HepG2 (cell line): ENCODE results near the gene DPM2. TPM values are rescaled to one million over a fixed set of nuclear protein-coding genes. Genes with fewer than 3 reads are reported as not detected.

ENCODE experiments used
- EEA1 ChIP-seq: sonication (generic); formaldehyde crosslinking; IDR thresholded peaks from 2 replicates; pipeline ENCODE4 v1.5.1; 2020; ENCODE audit warnings: mild to moderate bottlenecking, missing genetic modification reagents, borderline replicate concordance
- IKZF4 ChIP-seq: sonication (generic); formaldehyde crosslinking; IDR thresholded peaks from 2 replicates; pipeline ENCODE4 v1.5.1; 2020; ENCODE audit warnings: borderline replicate concordance, mild to moderate bottlenecking, low read depth, missing genetic modification reagents; ENCODE audit errors: not compliant biosample characterization
- JUN ChIP-seq: sonication (generic); formaldehyde crosslinking; IDR thresholded peaks from 2 replicates; pipeline ENCODE4 v1.4.0; 2020; ENCODE audit warnings: mild to moderate bottlenecking, missing genetic modification reagents
- MYC ChIP-seq: sonication (generic); formaldehyde crosslinking; IDR thresholded peaks from 2 replicates; pipeline ENCODE4 v1.9.0; 2021; ENCODE audit warnings: missing genetic modification reagents, borderline replicate concordance
- PAWR ChIP-seq: sonication (generic); formaldehyde crosslinking; IDR thresholded peaks from 2 replicates; pipeline ENCODE4 v1.4.0; 2020; ENCODE audit warnings: missing genetic modification reagents, mild to moderate bottlenecking, borderline replicate concordance
- PAX8 ChIP-seq: sonication (generic); formaldehyde crosslinking; IDR thresholded peaks from 2 replicates; pipeline ENCODE4 v1.8.0; 2022; ENCODE audit warnings: mild to moderate bottlenecking, missing genetic modification reagents, borderline replicate concordance
- POLR2A ChIP-seq, 2 experiments: IDR thresholded peaks; 2 replicates each; pipeline ENCODE4 v1.6.1; 2011; ENCODE audit warnings: low read depth in 2 of 2, low read length in 2 of 2, mild to moderate bottlenecking in 1 of 2, moderate library complexity in 1 of 2; ENCODE audit not compliant: insufficient read depth in 1 of 2
- SP5 ChIP-seq: IDR thresholded peaks from 2 replicates; pipeline ENCODE4 v1.6.1; 2016; ENCODE audit warnings: low read depth, borderline replicate concordance
- SRY ChIP-seq: sonication (generic); formaldehyde crosslinking; IDR thresholded peaks from 2 replicates; pipeline ENCODE4 v1.8.0; 2022; ENCODE audit warnings: mild to moderate bottlenecking, missing genetic modification reagents
- TEAD2 ChIP-seq: sonication (generic); formaldehyde crosslinking; IDR thresholded peaks from 2 replicates; pipeline ENCODE4 v1.9.0; 2021; ENCODE audit warnings: missing genetic modification reagents
- ZFP41 ChIP-seq: sonication (generic); formaldehyde crosslinking; IDR thresholded peaks from 2 replicates; pipeline ENCODE4 v1.4.0; 2020; ENCODE audit warnings: mild to moderate bottlenecking, missing genetic modification reagents, borderline replicate concordance
- ZFP82 ChIP-seq: sonication (generic); formaldehyde crosslinking; IDR thresholded peaks from 2 replicates; pipeline ENCODE4 v1.5.1; 2020; ENCODE audit warnings: mild to moderate bottlenecking, missing genetic modification reagents, borderline replicate concordance
- ZNF451 ChIP-seq: sonication (generic); formaldehyde crosslinking; IDR thresholded peaks from 2 replicates; pipeline ENCODE4 v1.5.0; 2020; ENCODE audit warnings: mild to moderate bottlenecking, missing genetic modification reagents
- ZNF83 ChIP-seq: sonication (generic); formaldehyde crosslinking; IDR thresholded peaks from 2 replicates; pipeline ENCODE4 v1.4.0; 2020; ENCODE audit warnings: missing genetic modification reagents, mild to moderate bottlenecking, borderline replicate concordance
- polyA plus RNA-seq, 8 experiments: library from polyadenylated mRNA; depleted of rRNA in 3 of 8; stranded (reverse) in 7 of 8; unstranded in 1 of 8; fragments of >200 nt; fragmentation: Illumina TruSeq in 4 of 8; extraction: Trizol in 4 of 8; gene quantifications; 2 replicates each; pipeline versions ENCODE4 v1.2.1 to v1.2.3, GENCODE V29; 2011 to 2016; ENCODE audit warnings: low read depth in 4 of 8, missing spikeins in 1 of 8, mixed read lengths in 1 of 8; ENCODE audit not compliant: insufficient read depth in 1 of 8
- total RNA-seq, 5 experiments: library from RNA; depleted of rRNA; stranded (reverse); fragments of >200 nt; fragmentation: Illumina TruSeq; extraction: Trizol; gene quantifications; 2 replicates each; pipeline ENCODE4 v1.2.3, GENCODE V29; 2016; ENCODE audit warnings: low read depth in 1 of 5
- TF ChIP-seq, protein P1 (sequence below): sonication (generic); formaldehyde crosslinking; IDR thresholded peaks from 2 replicates; pipeline ENCODE4 v1.4.0; 2020; ENCODE audit warnings: missing genetic modification reagents
- TF ChIP-seq, protein P2 (sequence below): sonication (generic); formaldehyde crosslinking; IDR thresholded peaks from one replicate; pipeline ENCODE4 v1.5.1; 2020; ENCODE audit warnings: mild to moderate bottlenecking, missing genetic modification reagents; ENCODE audit errors: not compliant biosample characterization
- TF ChIP-seq, protein P3 (sequence below): sonication (generic); formaldehyde crosslinking; IDR thresholded peaks from 2 replicates; pipeline ENCODE4 v1.5.1; 2020; ENCODE audit warnings: missing genetic modification reagents, mild to moderate bottlenecking, borderline replicate concordance

DPM2 gene
- total and polyA plus RNA-seq, 2 of the 13 experiments (the other 11 are each of a cell fraction or from before 2014, with no cell fraction given), result 24.8 to 35.3 TPM

DNA sequence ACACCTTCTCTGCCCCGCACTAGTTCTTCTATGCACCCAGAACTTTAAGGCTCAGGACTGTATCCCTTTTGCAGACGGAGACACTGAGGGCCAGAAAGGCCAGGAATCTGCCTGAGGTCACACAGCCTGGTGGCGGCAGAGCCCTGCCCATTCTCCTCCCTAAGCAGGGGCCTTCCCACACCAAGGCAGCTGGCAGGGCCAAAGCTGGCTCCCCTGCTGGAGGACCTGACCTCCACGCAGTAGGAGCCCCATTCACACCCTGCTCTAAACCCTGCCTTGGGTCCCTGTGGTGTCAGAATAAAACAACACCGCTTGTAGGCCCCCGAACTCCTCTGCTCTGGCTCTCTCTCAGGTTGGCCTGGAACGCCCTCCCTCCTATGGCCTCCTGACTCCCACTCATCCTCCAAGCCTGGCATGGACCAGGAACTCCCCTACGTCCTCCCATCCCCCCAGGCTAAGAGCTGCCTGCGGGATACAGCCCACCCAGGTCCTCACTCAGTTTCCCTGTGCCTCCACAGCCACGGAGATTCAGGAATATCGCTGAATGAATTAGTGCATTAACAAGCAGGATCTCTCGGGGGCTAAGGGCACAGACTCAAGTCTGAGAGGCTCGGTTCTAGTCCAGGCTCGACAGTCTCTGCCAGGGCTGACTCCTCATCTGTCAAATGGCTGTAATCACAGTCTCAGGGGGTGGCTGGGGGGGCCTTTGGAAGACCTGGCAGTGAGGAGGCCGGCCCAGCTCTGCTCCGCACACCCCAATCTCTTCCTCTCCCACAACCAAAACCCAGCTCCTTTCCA, 41.1 kb downstream of the DPM2 start (continued):
- TF ChIP-seq, protein P1, sequence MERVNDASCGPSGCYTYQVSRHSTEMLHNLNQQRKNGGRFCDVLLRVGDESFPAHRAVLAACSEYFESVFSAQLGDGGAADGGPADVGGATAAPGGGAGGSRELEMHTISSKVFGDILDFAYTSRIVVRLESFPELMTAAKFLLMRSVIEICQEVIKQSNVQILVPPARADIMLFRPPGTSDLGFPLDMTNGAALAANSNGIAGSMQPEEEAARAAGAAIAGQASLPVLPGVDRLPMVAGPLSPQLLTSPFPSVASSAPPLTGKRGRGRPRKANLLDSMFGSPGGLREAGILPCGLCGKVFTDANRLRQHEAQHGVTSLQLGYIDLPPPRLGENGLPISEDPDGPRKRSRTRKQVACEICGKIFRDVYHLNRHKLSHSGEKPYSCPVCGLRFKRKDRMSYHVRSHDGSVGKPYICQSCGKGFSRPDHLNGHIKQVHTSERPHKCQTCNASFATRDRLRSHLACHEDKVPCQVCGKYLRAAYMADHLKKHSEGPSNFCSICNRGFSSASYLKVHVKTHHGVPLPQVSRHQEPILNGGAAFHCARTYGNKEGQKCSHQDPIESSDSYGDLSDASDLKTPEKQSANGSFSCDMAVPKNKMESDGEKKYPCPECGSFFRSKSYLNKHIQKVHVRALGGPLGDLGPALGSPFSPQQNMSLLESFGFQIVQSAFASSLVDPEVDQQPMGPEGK, result no peak
- TF ChIP-seq ZNF451 (CRISPR knock-in tag) (no peak), ZFP82 (no peak), MYC (CRISPR knock-in tag) (no peak), PAWR (CRISPR knock-in tag) (no peak), ZNF83 (CRISPR knock-in tag) (no peak), JUN (no peak), SRY (CRISPR knock-in tag) (no peak; the same call in 1 of the 2 replicates), PAX8 (CRISPR knock-in tag) (no peak), EEA1 (CRISPR knock-in tag) (0 out of 2 replicates have a peak, but pooled peaks have one; percentile 36), TEAD2 (CRISPR knock-in tag) (no peak), IKZF4 (no peak), POLR2A (IDR thresholded peaks at IDR 0.05; ENCODE audit: insufficient read depth in 1 of 2, low read depth in 2 of 2, low read length in 2 of 2) (no peak), SP5 (no peak), ZFP41 (no peak)
- TF ChIP-seq, protein P2, sequence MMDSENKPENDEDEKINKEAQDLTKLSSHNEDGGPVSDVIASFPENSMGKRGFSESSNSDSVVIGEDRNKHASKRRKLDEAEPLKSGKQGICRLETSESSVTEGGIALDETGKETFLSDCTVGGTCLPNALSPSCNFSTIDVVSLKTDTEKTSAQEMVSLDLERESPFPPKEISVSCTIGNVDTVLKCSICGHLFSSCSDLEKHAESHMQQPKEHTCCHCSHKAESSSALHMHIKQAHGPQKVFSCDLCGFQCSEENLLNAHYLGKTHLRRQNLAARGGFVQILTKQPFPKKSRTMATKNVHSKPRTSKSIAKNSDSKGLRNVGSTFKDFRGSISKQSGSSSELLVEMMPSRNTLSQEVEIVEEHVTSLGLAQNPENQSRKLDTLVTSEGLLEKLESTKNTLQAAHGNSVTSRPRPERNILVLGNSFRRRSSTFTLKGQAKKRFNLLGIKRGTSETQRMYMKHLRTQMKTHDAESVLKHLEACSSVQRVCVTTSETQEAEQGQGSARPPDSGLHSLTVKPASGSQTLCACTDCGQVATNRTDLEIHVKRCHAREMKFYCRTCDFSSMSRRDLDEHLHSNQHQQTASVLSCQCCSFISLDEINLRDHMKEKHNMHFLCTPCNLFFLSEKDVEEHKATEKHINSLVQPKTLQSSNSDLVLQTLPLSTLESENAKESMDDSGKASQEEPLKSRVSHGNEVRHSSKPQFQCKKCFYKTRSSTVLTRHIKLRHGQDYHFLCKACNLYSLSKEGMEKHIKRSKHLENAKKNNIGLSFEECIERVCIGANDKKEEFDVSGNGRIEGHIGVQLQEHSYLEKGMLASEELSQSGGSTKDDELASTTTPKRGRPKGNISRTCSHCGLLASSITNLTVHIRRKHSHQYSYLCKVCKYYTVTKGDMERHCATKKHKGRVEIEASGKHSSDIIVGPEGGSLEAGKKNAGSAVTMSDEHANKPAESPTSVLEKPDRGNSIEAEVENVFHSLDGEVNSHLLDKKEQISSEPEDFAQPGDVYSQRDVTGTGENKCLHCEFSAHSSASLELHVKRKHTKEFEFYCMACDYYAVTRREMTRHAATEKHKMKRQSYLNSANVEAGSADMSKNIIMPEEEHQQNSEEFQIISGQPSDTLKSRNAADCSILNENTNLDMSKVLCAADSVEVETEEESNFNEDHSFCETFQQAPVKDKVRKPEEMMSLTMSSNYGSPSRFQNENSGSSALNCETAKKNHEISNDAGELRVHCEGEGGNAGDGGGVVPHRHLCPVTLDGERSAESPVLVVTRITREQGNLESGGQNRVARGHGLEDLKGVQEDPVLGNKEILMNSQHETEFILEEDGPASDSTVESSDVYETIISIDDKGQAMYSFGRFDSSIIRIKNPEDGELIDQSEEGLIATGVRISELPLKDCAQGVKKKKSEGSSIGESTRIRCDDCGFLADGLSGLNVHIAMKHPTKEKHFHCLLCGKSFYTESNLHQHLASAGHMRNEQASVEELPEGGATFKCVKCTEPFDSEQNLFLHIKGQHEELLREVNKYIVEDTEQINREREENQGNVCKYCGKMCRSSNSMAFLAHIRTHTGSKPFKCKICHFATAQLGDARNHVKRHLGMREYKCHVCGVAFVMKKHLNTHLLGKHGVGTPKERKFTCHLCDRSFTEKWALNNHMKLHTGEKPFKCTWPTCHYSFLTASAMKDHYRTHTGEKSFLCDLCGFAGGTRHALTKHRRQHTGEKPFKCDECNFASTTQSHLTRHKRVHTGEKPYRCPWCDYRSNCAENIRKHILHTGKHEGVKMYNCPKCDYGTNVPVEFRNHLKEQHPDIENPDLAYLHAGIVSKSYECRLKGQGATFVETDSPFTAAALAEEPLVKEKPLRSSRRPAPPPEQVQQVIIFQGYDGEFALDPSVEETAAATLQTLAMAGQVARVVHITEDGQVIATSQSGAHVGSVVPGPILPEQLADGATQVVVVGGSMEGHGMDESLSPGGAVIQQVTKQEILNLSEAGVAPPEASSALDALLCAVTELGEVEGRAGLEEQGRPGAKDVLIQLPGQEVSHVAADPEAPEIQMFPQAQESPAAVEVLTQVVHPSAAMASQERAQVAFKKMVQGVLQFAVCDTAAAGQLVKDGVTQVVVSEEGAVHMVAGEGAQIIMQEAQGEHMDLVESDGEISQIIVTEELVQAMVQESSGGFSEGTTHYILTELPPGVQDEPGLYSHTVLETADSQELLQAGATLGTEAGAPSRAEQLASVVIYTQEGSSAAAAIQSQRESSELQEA (CRISPR knock-in tag), result peak; percentile 42
- TF ChIP-seq, protein P3, sequence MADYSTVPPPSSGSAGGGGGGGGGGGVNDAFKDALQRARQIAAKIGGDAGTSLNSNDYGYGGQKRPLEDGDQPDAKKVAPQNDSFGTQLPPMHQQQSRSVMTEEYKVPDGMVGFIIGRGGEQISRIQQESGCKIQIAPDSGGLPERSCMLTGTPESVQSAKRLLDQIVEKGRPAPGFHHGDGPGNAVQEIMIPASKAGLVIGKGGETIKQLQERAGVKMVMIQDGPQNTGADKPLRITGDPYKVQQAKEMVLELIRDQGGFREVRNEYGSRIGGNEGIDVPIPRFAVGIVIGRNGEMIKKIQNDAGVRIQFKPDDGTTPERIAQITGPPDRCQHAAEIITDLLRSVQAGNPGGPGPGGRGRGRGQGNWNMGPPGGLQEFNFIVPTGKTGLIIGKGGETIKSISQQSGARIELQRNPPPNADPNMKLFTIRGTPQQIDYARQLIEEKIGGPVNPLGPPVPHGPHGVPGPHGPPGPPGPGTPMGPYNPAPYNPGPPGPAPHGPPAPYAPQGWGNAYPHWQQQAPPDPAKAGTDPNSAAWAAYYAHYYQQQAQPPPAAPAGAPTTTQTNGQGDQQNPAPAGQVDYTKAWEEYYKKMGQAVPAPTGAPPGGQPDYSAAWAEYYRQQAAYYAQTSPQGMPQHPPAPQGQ (CRISPR knock-in tag), result no peak
